Right ventricle myocardium superior (tissue), 1 donor: ENCODE data around the gene ICE1. TPM values are rescaled to one million over a fixed set of nuclear protein-coding genes. Genes with fewer than 3 reads are reported as not detected.
"Not testable (repeated sequence)": the region's sequence is repeated elsewhere in the genome, so short reads cannot be mapped to it uniquely, and the experiment has no call there.

Experiments
- ATAC-seq: fragments of 200-7000 bp; cut with Tn5 transposase; one replicate; pipeline ENCODE4 v1.9.1; 2020; ENCODE audit warnings: mild to moderate bottlenecking; ENCODE audit not compliant: poor library complexity
- DNase-seq: peaks from one replicate; pipeline ENCODE4 v3.0.0-alpha.2; 2020
- intact Hi-C: fragments of 100-400 bp; cut with DNase I; formaldehyde crosslinking; loops from one replicate; pipeline ENCODE4 v1.11.2; 2022
- long read RNA-seq: library from polyadenylated mRNA; unstranded; transcript quantifications from one replicate; pipeline ENCODE4 v2.0.0, GENCODE V29; 2021
- total RNA-seq: library from RNA; stranded (reverse); fragmentation: NEBNext Ultra II Directional; extraction: Animal tissue kit (Norgen Biotek cat#: 25700); gene quantifications from one replicate; pipeline ENCODE4 v1.2.1, GENCODE V29; 2021
- donor health status: DM: no; HTN: yes; CAD: no; lungs with severe emphysema.

ICE1 gene
- total RNA-seq: 16.8 TPM
- long read RNA-seq, partial matches to known transcripts: 8 of 9 reads
- long read RNA-seq, other reads (novel, unspliced or antisense): 0 of 9 reads

- DNase-seq: peak; percentile 98
- intact Hi-C loops: no loop called here
- ATAC-seq: peak; percentile 99
These were observed at the start of gene ICE1 for GRCh38 chr5:5421961-5422818. TSS of gene ICE1 (plus strand) at chr5:5422677. CDS start at chr5:5422916, 239 bp downstream.

- ATAC-seq (no peak), DNase-seq (no peak)
- intact Hi-C loops: no loop called here
These were observed 49.5 kb upstream of the ICE1 start for GRCh38 chr5:5372930-5373329.

GRCh38 chr5:5373351-5373989 is 49.0 kb upstream of the ICE1 start:
- intact Hi-C loops: no loop called here
- DNase-seq (no peak), ATAC-seq (peak; percentile 63)

- DNase-seq (no peak), ATAC-seq (peak; percentile 45)
- intact Hi-C loops: no loop called here
These were observed 48.3 kb upstream of the ICE1 start for GRCh38 chr5:5374009-5374715.

- intact Hi-C loops: no loop called here
- no peak for ATAC-seq
These were observed 44.7 kb upstream of the ICE1 start for GRCh38 chr5:5377780-5378179.

GRCh38 chr5:5378531-5378930 is 43.9 kb upstream of the ICE1 start:
- intact Hi-C loops: no loop called here
- no peak for ATAC-seq
- DNase-seq: no peak

More at GRCh38 chr5:5377780-5378179, 44.7 kb upstream of the ICE1 start:
- no peak for DNase-seq

- intact Hi-C loops: no loop called here
- DNase-seq: no peak
- ATAC-seq: no peak
These were observed 42.2 kb upstream of the ICE1 start for GRCh38 chr5:5380298-5380697.

- ATAC-seq: no peak
- intact Hi-C loops: no loop called here
- DNase-seq: no peak
These were observed 41.1 kb upstream of the ICE1 start for GRCh38 chr5:5381310-5381913.

GRCh38 chr5:5383461-5383860 is 39.0 kb upstream of the ICE1 start:
- ATAC-seq (no peak), DNase-seq (no peak)
- intact Hi-C loops: no loop called here

GRCh38 chr5:5384660-5385330 is 37.7 kb upstream of the ICE1 start:
- no peak for ATAC-seq
- intact Hi-C loops: no loop called here

GRCh38 chr5:5385331-5385662 is 37.2 kb upstream of the ICE1 start:
- ATAC-seq (no peak), DNase-seq (no peak)
- intact Hi-C loops: no loop called here

More at GRCh38 chr5:5384660-5385330, 37.7 kb upstream of the ICE1 start:
- no peak for DNase-seq

- DNase-seq: no peak
- no peak for ATAC-seq
- intact Hi-C loops: no loop called here
These were observed 36.1 kb upstream of the ICE1 start for GRCh38 chr5:5386329-5386728.

- no peak for ATAC-seq
- intact Hi-C loops: no loop called here
- DNase-seq: no peak
These were observed 35.3 kb upstream of the ICE1 start for GRCh38 chr5:5387192-5387591.

- ATAC-seq: no peak
- DNase-seq: no peak
- intact Hi-C loops: no loop called here
These were observed 34.7 kb upstream of the ICE1 start for GRCh38 chr5:5387777-5388176.

GRCh38 chr5:5390121-5390869 is 32.2 kb upstream of the ICE1 start:
- ATAC-seq, DNase-seq, intact Hi-C loops: not testable (repeated sequence)

GRCh38 chr5:5392504-5392903 is 30.0 kb upstream of the ICE1 start:
- ATAC-seq, intact Hi-C loops, DNase-seq: not testable (repeated sequence)

- peak; percentile 55 for DNase-seq
- intact Hi-C loops, ATAC-seq: not testable (repeated sequence)
These were observed 28.0 kb upstream of the ICE1 start for GRCh38 chr5:5394384-5394986.
